ENCODE results near the gene BCL11A. TPM values are rescaled to one million over a fixed set of nuclear protein-coding genes. Genes with fewer than 3 reads are reported as not detected.

Gene BCL11A
- total RNA-seq, 1 donor from 2014 or later = 10.7 TPM

- Mint-ChIP-seq H3K4me3 (ENCODE audit: unreplicated experiment) (peak overlapping the region; percentile 90), H3K27me3 (ENCODE audit: unreplicated experiment) (peaks cover 15% of the 10 kb centered on the region), H3K9me3 (ENCODE audit: unreplicated experiment) (no peaks in the 10 kb centered on the region), H3K27ac (ENCODE audit: unreplicated experiment) (peak overlapping the region; percentile 57), H3K4me1 (ENCODE audit: unreplicated experiment) (peaks cover 32% of the 10 kb centered on the region), H3K36me3 (ENCODE audit: unreplicated experiment) (no peaks in the 10 kb centered on the region)
- TF ChIP-seq, protein P1, sequence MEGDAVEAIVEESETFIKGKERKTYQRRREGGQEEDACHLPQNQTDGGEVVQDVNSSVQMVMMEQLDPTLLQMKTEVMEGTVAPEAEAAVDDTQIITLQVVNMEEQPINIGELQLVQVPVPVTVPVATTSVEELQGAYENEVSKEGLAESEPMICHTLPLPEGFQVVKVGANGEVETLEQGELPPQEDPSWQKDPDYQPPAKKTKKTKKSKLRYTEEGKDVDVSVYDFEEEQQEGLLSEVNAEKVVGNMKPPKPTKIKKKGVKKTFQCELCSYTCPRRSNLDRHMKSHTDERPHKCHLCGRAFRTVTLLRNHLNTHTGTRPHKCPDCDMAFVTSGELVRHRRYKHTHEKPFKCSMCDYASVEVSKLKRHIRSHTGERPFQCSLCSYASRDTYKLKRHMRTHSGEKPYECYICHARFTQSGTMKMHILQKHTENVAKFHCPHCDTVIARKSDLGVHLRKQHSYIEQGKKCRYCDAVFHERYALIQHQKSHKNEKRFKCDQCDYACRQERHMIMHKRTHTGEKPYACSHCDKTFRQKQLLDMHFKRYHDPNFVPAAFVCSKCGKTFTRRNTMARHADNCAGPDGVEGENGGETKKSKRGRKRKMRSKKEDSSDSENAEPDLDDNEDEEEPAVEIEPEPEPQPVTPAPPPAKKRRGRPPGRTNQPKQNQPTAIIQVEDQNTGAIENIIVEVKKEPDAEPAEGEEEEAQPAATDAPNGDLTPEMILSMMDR (IDR thresholded peaks at IDR 0.05) = no peak
- no peak for DNase-seq (ENCODE audit: extremely low spot score, unreplicated experiment)
These were observed 1.2 kb downstream of the BCL11A start for GRCh38 chr2:60552078-60552850.

DNA sequence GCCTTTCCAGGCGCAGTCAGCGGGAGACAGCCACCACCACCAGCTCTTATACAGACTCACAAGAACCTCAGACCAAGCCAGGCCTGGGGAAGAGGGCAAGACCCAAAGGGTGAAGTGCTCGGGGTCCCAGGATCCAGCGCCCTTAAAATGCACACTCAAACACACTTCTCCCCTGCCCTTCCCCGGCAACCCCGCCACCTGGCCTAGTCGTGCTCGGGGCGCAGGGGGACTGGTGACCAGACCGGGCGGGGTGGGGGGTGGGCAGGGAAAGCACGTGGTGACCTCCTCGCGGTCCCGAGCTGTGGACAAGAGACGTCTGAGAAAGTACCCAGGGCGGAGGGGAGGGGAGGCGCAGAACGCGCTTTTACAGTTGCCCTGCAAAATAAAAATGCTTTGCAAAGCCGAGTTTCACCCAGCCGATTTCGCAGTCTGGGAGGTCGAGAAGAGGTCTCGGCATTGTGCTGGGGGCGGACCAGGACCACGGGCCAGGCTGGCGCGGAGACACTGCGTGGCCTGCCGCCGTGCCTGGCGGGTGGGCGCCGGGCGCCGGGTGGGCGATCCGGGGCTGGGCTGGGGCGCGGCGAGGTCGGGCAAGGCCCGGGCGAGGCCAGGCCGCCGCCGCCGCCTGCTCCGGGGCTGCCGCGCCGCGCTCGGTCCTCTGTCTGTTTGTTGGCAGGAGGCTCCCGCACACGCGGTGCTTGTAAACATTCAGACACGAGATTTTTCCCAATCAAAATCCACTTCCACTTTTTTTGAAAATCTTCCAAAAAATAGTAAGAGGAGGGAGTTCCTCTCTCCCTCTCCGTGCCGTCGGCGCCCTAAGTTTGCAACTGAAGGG is 2.0 kb downstream of the BCL11A start:
- Mint-ChIP-seq H3K9me3 (ENCODE audit: unreplicated experiment) (no peaks in the 10 kb centered on the region), H3K36me3 (ENCODE audit: unreplicated experiment) (no peaks in the 10 kb centered on the region), H3K4me3 (ENCODE audit: unreplicated experiment) (peak overlapping the region; percentile 90), H3K27me3 (ENCODE audit: unreplicated experiment) (peaks cover 8% of the 10 kb centered on the region), H3K27ac (ENCODE audit: unreplicated experiment) (peak overlapping the region; percentile 57), H3K4me1 (ENCODE audit: unreplicated experiment) (peaks cover 26% of the 10 kb centered on the region)
- TF ChIP-seq, protein P1 (IDR thresholded peaks at IDR 0.05) = no peak
- peak; percentile 81 for DNase-seq (ENCODE audit: extremely low spot score, unreplicated experiment)

- Mint-ChIP-seq H3K27ac (ENCODE audit: unreplicated experiment) (no peak overlapping the region), H3K4me1 (ENCODE audit: unreplicated experiment) (peaks cover 26% of the 10 kb centered on the region), H3K27me3 (ENCODE audit: unreplicated experiment) (peaks cover 5% of the 10 kb centered on the region), H3K4me3 (ENCODE audit: unreplicated experiment) (peak overlapping the region; percentile 86), H3K36me3 (ENCODE audit: unreplicated experiment) (no peaks in the 10 kb centered on the region), H3K9me3 (ENCODE audit: unreplicated experiment) (no peaks in the 10 kb centered on the region)
- TF ChIP-seq, protein P1 (IDR thresholded peaks at IDR 0.05) = no peak
- no peak for DNase-seq (ENCODE audit: extremely low spot score, unreplicated experiment)
These were observed 2.5 kb downstream of the BCL11A start for GRCh38 chr2:60550984-60551239.

- Mint-ChIP-seq H3K4me3 (ENCODE audit: unreplicated experiment) (peak overlapping the region; percentile 86), H3K4me1 (ENCODE audit: unreplicated experiment) (peaks cover 20% of the 10 kb centered on the region), H3K9me3 (ENCODE audit: unreplicated experiment) (no peaks in the 10 kb centered on the region), H3K27me3 (ENCODE audit: unreplicated experiment) (peaks cover under 1% of the 10 kb centered on the region), H3K27ac (ENCODE audit: unreplicated experiment) (peak overlapping the region; percentile 60), H3K36me3 (ENCODE audit: unreplicated experiment) (peaks cover 3% of the 10 kb centered on the region)
- TF ChIP-seq, protein P1 (IDR thresholded peaks at IDR 0.05) = peak; percentile 83
- DNase-seq (ENCODE audit: extremely low spot score, unreplicated experiment) = peak; percentile 85
These were observed 3.1 kb downstream of the BCL11A start for GRCh38 chr2:60550178-60550983.

- Mint-ChIP-seq H3K4me3 (ENCODE audit: unreplicated experiment) (peak overlapping the region; percentile 86), H3K36me3 (ENCODE audit: unreplicated experiment) (peaks cover 7% of the 10 kb centered on the region), H3K27me3 (ENCODE audit: unreplicated experiment) (no peaks in the 10 kb centered on the region), H3K27ac (ENCODE audit: unreplicated experiment) (peak overlapping the region; percentile 60), H3K4me1 (ENCODE audit: unreplicated experiment) (peaks cover 15% of the 10 kb centered on the region), H3K9me3 (ENCODE audit: unreplicated experiment) (no peaks in the 10 kb centered on the region)
- DNase-seq (ENCODE audit: extremely low spot score, unreplicated experiment) = peak; percentile 83
- TF ChIP-seq, protein P1 (IDR thresholded peaks at IDR 0.05) = no peak
These were observed 3.6 kb downstream of the BCL11A start for GRCh38 chr2:60549928-60550177.

Measured in osteocyte (in vitro differentiated cells).